ENCODE data around the gene GJD2.

The GJD2 gene

DNA sequence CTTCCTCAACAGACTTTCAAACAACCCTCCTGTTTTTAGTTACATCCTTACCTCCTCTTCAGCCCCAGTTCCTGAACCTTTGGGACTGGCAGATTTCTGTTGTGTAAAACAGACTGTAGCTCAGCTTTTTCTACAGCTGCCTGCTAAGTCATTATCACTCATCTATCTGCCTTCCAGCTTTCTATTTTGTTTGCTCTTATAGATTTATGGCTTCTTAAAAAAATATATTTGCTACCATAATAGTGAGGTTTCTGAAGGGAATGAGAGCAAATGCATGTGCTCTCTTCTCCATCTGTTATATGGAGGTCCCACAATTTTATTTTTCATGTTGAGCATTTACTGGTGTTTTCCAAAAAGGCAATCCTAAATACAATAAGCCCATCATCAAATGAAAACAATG, 18.2 kb upstream of the GJD2 start:
- DNase-seq (ENCODE audit: low read depth in 1 of 2, low spot score in 1 of 2), result no peak
- Histone ChIP-seq H3K4me3 (replicated peaks; ENCODE audit: insufficient read depth, low read length) (no peak overlapping the region), H3K27me3 (ENCODE audit: insufficient read depth, poor library complexity, severe bottlenecking) (peaks cover 4% of the 10 kb centered on the region), H3K27ac (replicated peaks) (no peak overlapping the region)
- TF ChIP-seq, protein P1, sequence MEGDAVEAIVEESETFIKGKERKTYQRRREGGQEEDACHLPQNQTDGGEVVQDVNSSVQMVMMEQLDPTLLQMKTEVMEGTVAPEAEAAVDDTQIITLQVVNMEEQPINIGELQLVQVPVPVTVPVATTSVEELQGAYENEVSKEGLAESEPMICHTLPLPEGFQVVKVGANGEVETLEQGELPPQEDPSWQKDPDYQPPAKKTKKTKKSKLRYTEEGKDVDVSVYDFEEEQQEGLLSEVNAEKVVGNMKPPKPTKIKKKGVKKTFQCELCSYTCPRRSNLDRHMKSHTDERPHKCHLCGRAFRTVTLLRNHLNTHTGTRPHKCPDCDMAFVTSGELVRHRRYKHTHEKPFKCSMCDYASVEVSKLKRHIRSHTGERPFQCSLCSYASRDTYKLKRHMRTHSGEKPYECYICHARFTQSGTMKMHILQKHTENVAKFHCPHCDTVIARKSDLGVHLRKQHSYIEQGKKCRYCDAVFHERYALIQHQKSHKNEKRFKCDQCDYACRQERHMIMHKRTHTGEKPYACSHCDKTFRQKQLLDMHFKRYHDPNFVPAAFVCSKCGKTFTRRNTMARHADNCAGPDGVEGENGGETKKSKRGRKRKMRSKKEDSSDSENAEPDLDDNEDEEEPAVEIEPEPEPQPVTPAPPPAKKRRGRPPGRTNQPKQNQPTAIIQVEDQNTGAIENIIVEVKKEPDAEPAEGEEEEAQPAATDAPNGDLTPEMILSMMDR (IDR thresholded peaks at IDR 0.05; ENCODE audit: insufficient read depth, low read length), result no peak
- TF ChIP-seq POLR2AphosphoS5 (IDR thresholded peaks at IDR 0.05; ENCODE audit: low read depth), result no peak
- TF ChIP-seq, protein P2, sequence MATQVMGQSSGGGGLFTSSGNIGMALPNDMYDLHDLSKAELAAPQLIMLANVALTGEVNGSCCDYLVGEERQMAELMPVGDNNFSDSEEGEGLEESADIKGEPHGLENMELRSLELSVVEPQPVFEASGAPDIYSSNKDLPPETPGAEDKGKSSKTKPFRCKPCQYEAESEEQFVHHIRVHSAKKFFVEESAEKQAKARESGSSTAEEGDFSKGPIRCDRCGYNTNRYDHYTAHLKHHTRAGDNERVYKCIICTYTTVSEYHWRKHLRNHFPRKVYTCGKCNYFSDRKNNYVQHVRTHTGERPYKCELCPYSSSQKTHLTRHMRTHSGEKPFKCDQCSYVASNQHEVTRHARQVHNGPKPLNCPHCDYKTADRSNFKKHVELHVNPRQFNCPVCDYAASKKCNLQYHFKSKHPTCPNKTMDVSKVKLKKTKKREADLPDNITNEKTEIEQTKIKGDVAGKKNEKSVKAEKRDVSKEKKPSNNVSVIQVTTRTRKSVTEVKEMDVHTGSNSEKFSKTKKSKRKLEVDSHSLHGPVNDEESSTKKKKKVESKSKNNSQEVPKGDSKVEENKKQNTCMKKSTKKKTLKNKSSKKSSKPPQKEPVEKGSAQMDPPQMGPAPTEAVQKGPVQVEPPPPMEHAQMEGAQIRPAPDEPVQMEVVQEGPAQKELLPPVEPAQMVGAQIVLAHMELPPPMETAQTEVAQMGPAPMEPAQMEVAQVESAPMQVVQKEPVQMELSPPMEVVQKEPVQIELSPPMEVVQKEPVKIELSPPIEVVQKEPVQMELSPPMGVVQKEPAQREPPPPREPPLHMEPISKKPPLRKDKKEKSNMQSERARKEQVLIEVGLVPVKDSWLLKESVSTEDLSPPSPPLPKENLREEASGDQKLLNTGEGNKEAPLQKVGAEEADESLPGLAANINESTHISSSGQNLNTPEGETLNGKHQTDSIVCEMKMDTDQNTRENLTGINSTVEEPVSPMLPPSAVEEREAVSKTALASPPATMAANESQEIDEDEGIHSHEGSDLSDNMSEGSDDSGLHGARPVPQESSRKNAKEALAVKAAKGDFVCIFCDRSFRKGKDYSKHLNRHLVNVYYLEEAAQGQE (IDR thresholded peaks at IDR 0.05; ENCODE audit: insufficient replicate concordance, low read depth), result no peak
- no peak for TF ChIP-seq GABPA (IDR thresholded peaks at IDR 0.05; ENCODE audit: low read depth)
- TF ChIP-seq SPI1 (IDR thresholded peaks at IDR 0.05; ENCODE audit: borderline replicate concordance, low read depth), result no peak

DNA sequence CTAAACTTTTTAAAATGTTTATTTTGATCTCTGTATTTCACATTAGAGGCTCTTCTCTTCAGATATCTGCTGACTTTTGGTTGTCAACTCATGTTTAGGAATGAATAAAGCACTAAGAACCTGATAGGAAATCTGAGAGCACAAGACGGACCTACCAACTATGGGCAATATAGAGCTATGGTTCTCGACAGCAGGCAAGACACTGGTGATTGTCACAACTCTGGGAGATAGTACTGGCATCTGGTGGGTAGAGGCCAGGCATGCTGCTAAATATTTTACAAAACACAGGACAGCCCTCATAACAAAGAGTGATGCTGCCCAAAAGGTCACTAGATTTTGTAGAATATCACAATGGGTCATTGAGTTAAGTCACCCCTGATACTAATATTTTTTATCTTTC, 17.5 kb upstream of the GJD2 start:
- Histone ChIP-seq H3K27me3 (ENCODE audit: insufficient read depth, poor library complexity, severe bottlenecking) (peaks cover 4% of the 10 kb centered on the region), H3K27ac (replicated peaks) (no peak overlapping the region), H3K4me3 (replicated peaks; ENCODE audit: insufficient read depth, low read length) (no peak overlapping the region)
- DNase-seq (ENCODE audit: low read depth in 1 of 2, low spot score in 1 of 2), result no peak
- TF ChIP-seq POLR2AphosphoS5 (IDR thresholded peaks at IDR 0.05; ENCODE audit: low read depth) (no peak), GABPA (IDR thresholded peaks at IDR 0.05; ENCODE audit: low read depth) (no peak), SPI1 (IDR thresholded peaks at IDR 0.05; ENCODE audit: borderline replicate concordance, low read depth) (no peak)
- TF ChIP-seq, protein P2 (IDR thresholded peaks at IDR 0.05; ENCODE audit: insufficient replicate concordance, low read depth), result no peak
- TF ChIP-seq, protein P1 (IDR thresholded peaks at IDR 0.05; ENCODE audit: insufficient read depth, low read length), result no peak

DNA sequence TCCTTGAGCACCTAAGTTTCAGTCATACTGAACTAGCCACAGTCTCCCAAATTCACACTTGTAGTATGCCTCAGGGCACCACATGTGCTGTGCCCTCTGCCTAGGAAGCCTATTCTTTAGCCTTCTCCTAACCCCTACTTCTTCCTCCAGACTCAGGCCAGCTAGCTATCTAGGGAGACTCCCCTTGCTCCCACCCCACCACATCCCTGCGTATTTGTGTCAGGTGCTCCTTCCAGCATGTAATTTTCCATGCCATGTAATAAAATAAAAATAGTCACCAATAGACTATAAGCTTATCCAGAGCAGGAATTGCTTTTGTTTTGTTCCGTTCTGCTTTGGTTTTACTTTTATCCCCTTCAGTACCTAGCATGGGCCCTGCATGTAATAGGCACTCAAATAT, 14.9 kb upstream of the GJD2 start:
- no peak for DNase-seq (ENCODE audit: low read depth in 1 of 2, low spot score in 1 of 2)
- H3K27me3 ChIP-seq (ENCODE audit: insufficient read depth, poor library complexity, severe bottlenecking), result peaks cover 4% of the 10 kb centered on the region
- H3K4me3 ChIP-seq (replicated peaks; ENCODE audit: insufficient read depth, low read length), result no peak overlapping the region
- no peak overlapping the region for H3K27ac ChIP-seq (replicated peaks)
- TF ChIP-seq SPI1 (IDR thresholded peaks at IDR 0.05; ENCODE audit: borderline replicate concordance, low read depth) (no peak), GABPA (IDR thresholded peaks at IDR 0.05; ENCODE audit: low read depth) (no peak), POLR2AphosphoS5 (IDR thresholded peaks at IDR 0.05; ENCODE audit: low read depth) (no peak)
- TF ChIP-seq, protein P1 (IDR thresholded peaks at IDR 0.05; ENCODE audit: insufficient read depth, low read length), result no peak
- TF ChIP-seq, protein P2 (IDR thresholded peaks at IDR 0.05; ENCODE audit: insufficient replicate concordance, low read depth), result no peak
